Sciatic nerve (tissue), 2 donors: ENCODE measurements around the gene UNC79. TPM values are rescaled to one million over a fixed set of nuclear protein-coding genes. Genes with fewer than 3 reads are reported as not detected.

Experiments used
- ATAC-seq: fragments of 200-7000 bp; cut with Tn5 transposase; one replicate; pipeline ENCODE4 v1.9.1; 2020; ENCODE audit warnings: mild to moderate bottlenecking, moderate library complexity
- DNase-seq: peaks from one replicate; pipeline ENCODE4 v3.0.0-alpha.2; 2020; ENCODE audit warnings: low spot score
- intact Hi-C: fragments of 100-400 bp; cut with DNase I; formaldehyde crosslinking; loops from one replicate; pipeline ENCODE4 v1.14.2; 2022
- total RNA-seq: library from RNA; stranded (reverse); fragmentation: NEBNext Ultra II Directional; extraction: Animal tissue kit (Norgen Biotek cat#: 25700); gene quantifications from one replicate; pipeline ENCODE4 v1.2.1, GENCODE V29; 2021
- donor health status: DM: no; HTN: no; CAD: no.
- donor health status: DM: no; HTN: no; CAD: no.

UNC79 gene
- total RNA-seq, 1 donor from 2014 or later, result 0.62 TPM

DNA sequence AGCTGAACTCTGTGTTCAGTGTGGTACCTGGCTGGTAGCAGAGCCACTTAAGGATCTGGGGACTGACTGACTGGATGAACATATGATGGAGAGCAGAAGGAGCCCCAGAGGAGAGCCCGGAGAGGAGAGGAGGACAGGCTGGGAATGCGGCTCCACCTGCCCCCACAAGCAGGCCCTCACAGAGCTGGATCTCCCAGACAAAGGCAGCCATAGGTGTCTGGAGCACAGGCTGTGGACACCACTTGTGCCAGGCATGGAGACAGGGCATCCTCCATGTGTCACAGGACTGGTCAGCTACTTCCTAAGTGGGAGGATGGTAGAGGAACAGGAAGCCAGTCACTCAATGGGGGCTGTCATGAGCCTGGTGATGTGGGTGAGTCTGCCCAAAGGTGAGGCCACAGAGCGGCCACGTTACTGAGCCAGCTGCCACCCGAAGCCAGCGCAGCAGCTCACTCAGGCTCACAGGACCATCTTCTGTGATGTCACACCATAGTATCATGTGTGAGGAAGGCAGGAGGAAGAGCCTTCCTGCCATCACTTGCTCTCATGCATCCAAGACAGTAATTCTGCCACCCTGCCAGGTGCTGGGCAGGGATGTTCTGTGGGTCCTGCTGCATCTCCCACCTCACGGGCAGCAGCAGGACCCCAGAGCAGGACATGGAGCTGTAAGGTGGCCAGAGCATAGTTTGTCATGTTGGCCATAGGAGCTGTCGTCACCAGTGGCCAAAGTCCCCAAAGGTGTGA, 285.4 kb downstream of the UNC79 start:
- intact Hi-C loops, result no loop called here
- DNase-seq, result no peak
- ATAC-seq, result no peak

DNA sequence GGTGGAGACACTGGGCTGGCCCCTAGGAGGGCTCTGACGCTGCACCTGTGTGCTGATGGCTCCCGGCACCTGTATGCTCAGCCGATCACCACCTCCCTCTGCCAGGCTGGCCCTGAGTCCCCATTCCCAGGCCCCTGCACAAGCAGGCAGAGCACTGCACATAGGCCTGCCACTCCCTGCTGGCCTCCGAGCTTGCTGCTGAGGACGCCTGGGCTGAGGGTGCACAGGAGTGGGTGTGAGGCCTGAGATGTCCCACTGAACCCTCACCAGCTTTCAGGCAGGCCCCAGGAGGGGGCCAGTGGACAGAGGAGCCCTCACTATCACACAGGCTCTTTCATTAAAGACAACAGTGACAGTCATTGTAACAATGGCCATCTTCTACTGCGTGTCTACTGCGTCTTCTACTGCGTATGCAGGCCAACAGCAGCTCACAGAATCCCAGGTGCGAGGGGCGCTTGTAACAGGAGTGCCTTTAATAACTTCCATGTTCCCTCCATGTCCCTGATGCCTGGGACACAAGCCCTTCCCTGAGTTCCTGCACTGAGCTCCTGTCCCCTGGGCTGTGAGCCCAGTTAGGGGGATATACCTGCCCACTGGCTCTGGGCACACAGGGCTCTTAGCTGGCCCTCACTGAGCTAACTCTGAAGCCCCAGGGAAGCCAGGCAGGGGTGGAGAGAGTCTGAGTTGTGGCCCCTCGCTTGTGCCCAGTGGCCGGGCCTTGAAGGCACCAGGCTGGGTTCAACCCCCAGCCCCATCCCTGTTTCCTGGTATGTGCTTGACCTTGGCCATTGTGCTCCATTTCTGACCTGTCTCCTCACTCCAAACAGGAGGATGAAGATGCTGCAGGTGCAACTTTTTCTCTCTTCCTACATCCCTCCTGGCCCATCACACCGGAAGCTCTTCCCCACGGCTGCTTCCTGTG, 286.3 kb downstream of the UNC79 start:
- ATAC-seq, result no peak
- no peak for DNase-seq
- intact Hi-C loops, result no loop called here

GRCh38 chr14:93717668-93718320, 287.1 kb downstream of the UNC79 start:
- DNase-seq (no peak), ATAC-seq (no peak)
- intact Hi-C loops, result no loop called here

DNA sequence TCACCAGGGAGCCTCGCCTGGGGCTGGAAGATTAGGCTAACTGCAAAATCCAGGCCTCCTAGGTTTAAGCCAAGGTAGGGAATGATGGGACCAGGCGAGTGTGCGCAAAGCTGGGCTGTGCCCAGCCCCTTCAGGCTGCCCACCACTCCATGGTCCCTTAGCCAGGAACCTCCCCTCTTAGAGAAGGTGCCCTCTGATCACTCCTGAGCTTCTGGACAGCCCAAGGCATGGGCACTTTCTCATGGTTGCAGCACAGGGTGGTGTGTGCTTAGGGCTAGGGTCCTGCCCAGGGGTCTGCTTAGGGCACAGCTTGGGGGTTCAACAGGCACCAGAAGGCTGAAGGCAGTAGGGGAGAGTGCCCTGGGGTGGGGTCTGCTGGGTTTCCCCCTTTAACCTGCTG, 288.5 kb downstream of the UNC79 start:
- no peak for DNase-seq
- ATAC-seq, result no peak
- intact Hi-C loops, result no loop called here

DNA sequence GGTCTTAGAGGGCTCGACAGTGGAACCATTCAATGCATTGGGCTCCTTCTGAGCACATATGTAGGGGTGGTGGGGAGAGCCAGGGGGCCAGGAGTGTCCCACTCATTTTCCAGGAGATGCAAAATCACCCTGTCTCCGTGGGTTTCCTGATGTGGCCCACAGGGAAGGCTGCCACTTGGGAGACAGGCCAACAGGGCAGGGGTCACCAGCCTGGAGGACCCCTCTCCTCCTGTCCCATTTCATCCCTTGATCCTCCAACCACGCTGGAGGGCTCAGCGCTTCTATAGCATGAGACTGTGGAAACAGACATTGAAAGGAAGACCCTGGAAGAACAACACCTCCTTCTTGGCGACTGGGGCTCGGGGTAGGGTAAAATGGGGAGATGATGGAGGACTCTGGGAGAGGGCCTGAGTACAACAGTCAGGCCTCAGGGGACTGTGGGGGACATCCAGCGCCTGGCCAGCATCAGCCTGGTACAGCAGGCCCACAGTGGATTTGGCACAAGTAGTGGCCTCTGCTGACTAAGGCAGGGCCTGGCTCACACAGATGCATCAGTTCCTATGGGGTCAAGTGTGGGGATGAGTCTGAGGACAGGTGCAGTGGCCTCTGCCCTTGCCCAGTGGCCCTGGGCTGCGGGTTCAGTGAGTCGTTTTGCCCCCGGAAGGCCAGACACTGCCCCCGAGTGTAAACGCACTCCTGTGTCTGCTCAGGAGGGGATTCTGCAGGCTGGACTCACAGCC, 289.5 kb downstream of the UNC79 start:
- no peak for DNase-seq
- no peak for ATAC-seq
- intact Hi-C loops, result no loop called here

DNA sequence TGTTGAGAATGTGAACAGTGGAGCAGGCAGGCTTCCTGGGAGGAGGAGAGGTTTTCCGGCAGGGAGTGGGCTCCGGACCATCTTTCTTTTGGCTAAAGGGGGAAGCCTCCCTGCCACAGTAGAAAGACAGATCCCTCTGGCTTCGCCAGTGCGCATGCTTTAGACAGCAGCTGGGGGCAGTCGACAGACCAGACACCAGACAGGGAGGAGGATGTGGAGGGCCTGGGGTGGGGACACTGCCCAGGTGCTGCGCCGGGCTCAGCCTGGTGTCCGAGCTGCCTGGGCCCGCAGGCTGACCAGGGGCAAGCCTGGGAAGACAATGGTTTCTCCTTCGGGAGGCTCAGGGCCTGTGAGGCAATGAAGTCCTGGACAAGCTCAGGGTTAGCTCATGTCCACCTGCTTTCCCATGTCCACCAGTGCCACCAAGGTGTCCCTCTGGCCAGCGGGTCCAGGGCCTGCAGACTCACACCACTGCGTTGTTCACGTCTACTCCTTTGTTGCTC, 290.3 kb downstream of the UNC79 start:
- intact Hi-C loops, result no loop called here
- ATAC-seq, result no peak
- DNase-seq, result no peak

- intact Hi-C loops, result no loop called here
- no peak for ATAC-seq
- DNase-seq, result no peak
Observed at GRCh38 chr14:93723001-93723400, 292.3 kb downstream of the UNC79 start.

GRCh38 chr14:93725002-93725582, 294.4 kb downstream of the UNC79 start:
- DNase-seq (no peak), ATAC-seq (no peak)
- intact Hi-C loops, result no loop called here

- DNase-seq (no peak), ATAC-seq (no peak)
- intact Hi-C loops, result no loop called here
Observed at GRCh38 chr14:93725993-93726392, 295.3 kb downstream of the UNC79 start.

- intact Hi-C loops, result no loop called here
- ATAC-seq (no peak), DNase-seq (no peak)
Observed at GRCh38 chr14:93727039-93727740, 296.5 kb downstream of the UNC79 start.

DNA sequence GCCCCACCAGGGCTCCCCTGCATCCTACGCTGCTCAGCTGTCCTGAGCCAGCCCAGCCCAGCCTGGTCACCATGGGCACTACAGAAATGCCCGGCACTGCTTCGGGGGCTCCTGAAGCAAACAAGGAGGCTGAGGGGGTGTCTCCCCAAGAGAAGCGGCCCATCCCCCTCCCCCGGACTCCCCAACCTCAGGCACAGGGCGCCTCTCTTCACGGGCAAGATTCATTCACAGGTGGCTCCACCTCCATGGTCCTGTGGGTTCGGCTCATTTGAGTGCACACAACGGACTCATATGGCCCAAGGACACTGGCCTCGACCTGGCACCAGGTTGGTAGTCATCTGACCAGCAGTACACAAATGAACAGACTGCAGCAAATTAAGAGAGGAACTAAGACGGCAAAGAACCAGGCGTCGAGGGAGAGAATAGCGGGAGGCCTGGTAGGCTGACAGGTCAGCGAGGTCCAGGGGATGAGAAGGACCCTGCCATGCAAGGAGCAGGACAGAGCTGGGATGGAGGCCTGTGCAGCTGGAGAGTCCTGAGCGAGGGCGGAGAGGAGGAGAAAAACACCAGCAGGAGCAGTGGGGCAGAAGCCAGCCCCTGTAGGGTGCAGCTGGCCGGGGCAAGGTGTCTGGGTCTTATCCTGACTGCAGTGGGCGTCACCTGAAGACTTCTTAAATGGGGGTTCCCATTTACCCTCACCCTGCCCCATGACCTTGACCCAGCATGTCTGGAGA, 297.3 kb downstream of the UNC79 start:
- DNase-seq (no peak), ATAC-seq (no peak)
- intact Hi-C loops, result no loop called here

- intact Hi-C loops, result no loop called here
- no peak for DNase-seq
- ATAC-seq, result no peak
Observed at GRCh38 chr14:93728651-93729016, 297.9 kb downstream of the UNC79 start.

DNA sequence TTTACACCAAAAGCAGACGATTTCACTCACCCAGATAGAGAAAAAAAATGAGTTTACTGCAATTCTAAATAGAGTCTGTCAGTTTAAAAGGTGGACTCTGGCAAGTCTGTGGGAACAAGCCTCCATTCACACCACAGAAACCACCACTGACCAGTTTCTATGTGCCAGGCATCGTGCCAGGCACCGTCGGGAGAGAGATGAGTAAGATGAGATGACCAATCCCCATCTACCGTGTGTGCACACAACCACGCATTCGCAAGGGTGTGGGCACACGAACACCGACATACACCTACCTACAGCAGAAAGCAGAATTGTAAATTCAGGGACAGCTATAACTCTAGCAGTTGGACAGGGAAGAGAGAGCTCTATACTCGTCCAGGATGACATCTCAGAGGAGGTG, 299.3 kb downstream of the UNC79 start:
- no peak for ATAC-seq
- DNase-seq, result no peak
- intact Hi-C loops, result loop anchor here (10.0 kb wide), 1 partner anchor 55 kb away; the partner anchor contains the start of gene PRIMA1

GRCh38 chr14:93731753-93732152, 301.0 kb downstream of the UNC79 start:
- DNase-seq (no peak), ATAC-seq (no peak)
- intact Hi-C loops, result loop anchor here (10.0 kb wide), 1 partner anchor 53 kb away; the partner anchor contains the start of gene PRIMA1

DNA sequence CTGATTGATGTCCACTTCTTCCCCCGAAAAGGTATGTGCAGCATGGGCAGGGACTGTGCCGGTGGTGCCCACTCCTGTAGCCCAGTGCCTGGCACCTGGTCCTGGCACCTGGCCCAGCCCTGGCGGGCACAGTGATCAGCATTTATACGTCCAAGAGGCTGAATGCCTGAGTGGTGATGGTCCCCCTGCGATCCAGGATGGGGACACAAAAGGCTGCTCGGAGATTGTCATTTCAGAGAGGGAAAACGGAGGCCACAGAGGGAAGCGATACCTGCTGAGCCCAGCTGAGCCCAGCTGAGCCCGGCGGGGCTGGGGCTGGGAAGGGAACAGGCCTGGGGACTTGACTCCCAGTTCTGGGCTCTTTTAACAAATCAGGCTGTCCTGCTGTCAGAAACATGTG, 301.8 kb downstream of the UNC79 start:
- ATAC-seq (no peak), DNase-seq (no peak)
- intact Hi-C loops, result loop anchor here (10.0 kb wide), 1 partner anchor 52 kb away; the partner anchor contains the start of gene PRIMA1

- ATAC-seq (no peak), DNase-seq (no peak)
- intact Hi-C loops, result loop anchor here (10.0 kb wide), 1 partner anchor 52 kb away; the partner anchor contains the start of gene PRIMA1
Observed at GRCh38 chr14:93733231-93733630, 302.5 kb downstream of the UNC79 start.

DNA sequence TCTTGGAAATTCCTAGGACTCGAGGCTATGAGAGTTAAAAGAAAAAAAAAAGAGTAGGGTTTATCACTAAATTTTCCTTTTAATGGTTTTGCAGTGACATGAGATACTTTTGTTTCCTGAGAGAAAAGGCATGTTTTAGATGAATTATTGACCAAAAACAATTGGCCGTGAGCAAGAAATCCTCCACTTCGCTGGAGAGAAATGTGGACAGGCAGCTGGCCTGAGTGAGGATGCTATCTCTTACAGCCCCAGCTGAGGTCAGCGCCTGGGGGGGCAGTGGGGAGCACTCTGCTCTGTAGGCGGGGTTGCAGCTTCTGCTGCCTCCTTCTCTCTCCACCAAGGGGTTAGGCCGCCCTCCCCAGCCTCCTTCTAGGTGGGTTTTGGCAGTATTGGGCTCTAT, 302.9 kb downstream of the UNC79 start:
- no peak for DNase-seq
- intact Hi-C loops, result loop anchor here (10.0 kb wide), 1 partner anchor 51 kb away; the partner anchor contains the start of gene PRIMA1

More for the DNA sequence above, 302.9 kb downstream of the UNC79 start:
- ATAC-seq, result no peak
